ENCODE results near the gene PSMB8.
"Not testable (repeated sequence)": the region's sequence is repeated elsewhere in the genome, so short reads cannot be mapped to it uniquely, and the experiment has no call there.

PSMB8 gene

DNA sequence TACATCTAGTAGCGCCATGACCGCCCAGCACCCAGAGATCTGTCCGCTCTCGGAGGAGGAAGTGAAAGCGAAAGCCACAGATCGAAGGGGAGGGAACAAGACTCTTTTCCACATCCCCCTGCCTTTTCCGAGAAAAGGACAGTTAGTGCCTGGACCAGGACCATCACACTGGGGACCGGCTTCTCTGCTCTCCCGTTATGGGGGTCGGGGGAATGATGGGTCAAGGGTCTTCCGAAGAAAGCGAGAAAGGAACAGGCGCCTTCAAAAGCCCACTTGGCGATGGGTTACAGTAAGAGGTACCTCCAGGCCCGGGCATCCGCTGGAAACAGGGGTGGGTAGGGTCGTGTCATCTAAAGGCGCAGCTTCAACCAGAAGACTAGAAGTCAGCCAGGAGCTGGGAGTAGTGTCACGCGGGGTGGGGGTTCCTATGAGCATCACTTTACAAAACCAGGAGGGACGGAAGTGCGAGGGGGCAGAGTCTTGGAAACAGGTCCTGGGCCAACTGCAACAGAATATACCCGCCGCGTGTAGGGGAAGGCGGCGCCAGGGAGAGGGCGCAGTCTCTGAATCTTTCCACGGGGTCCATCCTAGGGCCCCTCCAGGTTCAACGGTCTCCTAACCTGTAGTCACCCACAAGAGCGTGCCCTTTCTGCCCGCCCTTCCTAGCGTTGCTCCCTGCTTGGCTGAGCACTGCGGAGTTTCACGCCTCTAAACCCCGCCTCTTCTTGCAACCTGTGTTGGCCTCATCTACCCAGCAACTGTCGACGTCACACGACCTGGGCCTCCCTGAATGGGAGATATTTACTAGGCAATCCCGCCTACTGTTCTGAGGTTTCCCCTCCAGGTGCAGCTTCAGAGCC is at the start of gene PSMB8:
Gene PSMB8 (minus strand): TSS at position 69 of the 860 bp plus-strand sequence. CDS start 51 bp downstream, at position 18.
- peak; percentile 96 for DNase-seq (ENCODE audit: low read depth, low spot score)

DNA sequence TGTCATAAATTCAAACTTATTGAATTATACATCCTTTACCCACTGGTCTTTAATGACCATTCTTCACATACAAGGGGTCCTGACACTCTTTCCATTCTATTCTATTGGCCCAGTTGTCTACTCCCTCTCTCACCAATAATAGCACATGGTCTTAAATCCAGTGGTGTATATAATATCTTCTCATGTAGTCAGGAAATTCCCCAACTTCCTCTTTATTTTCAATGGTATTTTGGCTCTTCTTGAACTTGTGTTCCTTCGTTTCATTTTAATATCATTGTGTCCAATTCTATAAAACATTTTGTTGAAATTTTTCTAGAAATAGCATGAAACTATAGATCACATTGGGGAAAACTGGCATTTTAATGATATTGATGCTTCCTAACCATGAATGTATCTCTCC is 47.0 kb upstream of the PSMB8 start:
- no peak for DNase-seq (ENCODE audit: low read depth, low spot score)

DNA sequence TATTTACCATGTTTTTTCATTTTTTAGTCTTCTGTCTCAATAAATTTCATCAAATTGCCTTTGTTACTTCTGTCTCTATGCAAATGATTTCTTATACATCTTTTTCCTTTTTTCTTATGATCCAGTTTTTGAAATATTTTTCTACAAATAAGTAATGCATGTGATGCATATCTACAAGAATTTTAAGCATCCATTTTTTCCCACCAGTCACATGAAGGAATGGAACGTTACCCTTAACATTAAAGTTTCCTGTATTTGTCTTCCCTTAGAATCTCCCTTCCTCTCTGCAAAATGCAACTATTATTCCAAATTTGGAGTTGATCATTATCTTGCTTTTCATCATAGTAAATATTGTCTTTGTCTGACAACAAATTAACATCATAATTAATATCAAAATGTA is 45.7 kb upstream of the PSMB8 start:
- DNase-seq (ENCODE audit: low read depth, low spot score): no peak

DNA sequence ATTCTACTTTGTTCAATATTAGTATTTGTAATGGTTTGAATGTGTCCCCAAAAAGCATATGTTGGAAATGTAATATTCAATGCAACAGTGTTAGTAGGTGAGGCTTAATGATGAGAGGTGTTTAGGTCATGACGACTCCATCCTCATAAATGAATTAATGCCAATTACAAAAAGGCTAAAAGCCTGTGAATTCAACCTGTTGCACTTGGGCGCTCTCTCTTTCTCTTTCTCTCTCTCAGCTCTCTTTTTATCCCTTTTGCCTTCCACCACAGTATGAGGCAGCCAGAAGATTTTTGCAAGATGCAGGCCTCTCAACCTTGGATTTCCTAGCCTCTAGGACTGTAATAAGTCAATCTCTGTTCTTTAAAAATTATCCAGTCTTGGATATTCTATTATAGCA is 44.7 kb upstream of the PSMB8 start:
- DNase-seq (ENCODE audit: low read depth, low spot score): no peak

GRCh38 chr6:32887616-32888015 is 43.8 kb upstream of the PSMB8 start:
- no peak for DNase-seq (ENCODE audit: low read depth, low spot score)

GRCh38 chr6:32886681-32887383 is 43.0 kb upstream of the PSMB8 start:
- DNase-seq (ENCODE audit: low read depth, low spot score): peak; percentile 53

DNA sequence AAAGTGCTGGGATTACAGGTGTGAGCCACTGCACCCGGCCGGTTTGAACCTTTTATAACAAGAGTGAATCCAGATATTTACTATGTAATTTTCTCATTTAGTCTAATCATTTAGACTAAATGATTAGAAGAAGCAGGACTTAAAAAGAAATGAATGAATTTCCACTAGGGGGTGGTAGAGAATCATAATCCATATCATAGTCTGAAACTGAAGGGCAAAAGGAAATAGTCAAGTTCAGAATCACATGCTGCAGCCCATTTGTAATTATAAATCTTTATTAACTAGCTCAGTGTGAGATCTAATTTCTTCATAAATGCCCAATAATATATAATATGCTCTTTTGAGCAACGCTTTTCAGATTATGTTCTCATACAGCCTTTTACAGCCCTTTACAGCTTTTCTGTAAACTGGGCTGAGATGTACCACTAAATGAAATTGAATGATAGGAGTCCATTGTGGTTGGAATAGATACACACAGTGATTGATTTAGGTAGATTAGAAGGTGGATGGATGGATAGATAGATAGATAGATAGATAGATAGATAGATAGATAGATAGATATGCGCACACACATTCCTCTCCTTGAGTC is 41.9 kb upstream of the PSMB8 start:
- DNase-seq (ENCODE audit: low read depth, low spot score): peak; percentile 75

GRCh38 chr6:32883789-32884188 is 39.9 kb upstream of the PSMB8 start:
- peak; percentile 11 for DNase-seq (ENCODE audit: low read depth, low spot score)

GRCh38 chr6:32882879-32883250 is 39.0 kb upstream of the PSMB8 start:
- peak; percentile 48 for DNase-seq (ENCODE audit: low read depth, low spot score)

- DNase-seq (ENCODE audit: low read depth, low spot score): not testable (repeated sequence)
Observed at GRCh38 chr6:32880962-32881361, 37.1 kb upstream of the PSMB8 start.

GRCh38 chr6:32879691-32880090 is 35.8 kb upstream of the PSMB8 start:
- no peak for DNase-seq (ENCODE audit: low read depth, low spot score)

- no peak for DNase-seq (ENCODE audit: low read depth, low spot score)
Observed at GRCh38 chr6:32876603-32877002, 32.8 kb upstream of the PSMB8 start.

- not testable (repeated sequence) for DNase-seq (ENCODE audit: low read depth, low spot score)
Observed at GRCh38 chr6:32873947-32874346, 30.1 kb upstream of the PSMB8 start.

GRCh38 chr6:32868257-32868788 is 24.5 kb upstream of the PSMB8 start:
- DNase-seq (ENCODE audit: low read depth, low spot score): peak; percentile 86

DNA sequence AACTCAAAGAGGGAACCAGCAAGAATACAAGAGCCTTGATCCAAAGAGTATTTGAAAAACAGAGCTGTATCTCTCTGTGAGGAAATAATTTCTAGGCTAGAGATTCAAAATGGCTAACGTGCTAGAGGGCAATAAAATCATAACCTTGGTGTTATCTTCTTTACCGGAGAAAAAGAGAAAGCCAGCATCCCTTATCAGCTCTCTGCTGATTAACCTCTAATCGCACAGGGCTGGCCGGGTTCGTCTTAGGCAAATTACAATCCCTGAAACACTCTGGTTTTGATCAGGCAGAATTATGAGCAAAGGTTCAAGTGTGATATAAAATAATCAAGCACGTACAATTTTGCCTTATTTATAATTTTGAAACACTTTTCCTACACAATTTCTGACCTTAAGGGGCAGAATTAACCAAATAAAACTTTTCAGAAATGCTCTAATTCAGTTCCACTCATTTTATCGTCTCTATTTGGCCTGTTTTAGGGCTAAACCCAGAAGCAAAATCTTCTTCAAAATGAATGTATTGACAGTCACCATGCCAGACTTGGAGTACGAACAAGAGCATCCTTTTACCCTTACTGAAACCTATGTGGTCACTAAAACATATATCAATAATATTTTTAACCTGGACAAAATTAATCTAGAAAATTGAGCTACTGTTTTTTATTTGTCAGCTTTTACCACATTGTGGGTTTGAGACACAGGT is 23.9 kb upstream of the PSMB8 start:
- DNase-seq (ENCODE audit: low read depth, low spot score): no peak

GRCh38 chr6:32867022-32867477 is 23.2 kb upstream of the PSMB8 start:
- no peak for DNase-seq (ENCODE audit: low read depth, low spot score)

- DNase-seq (ENCODE audit: low read depth, low spot score): no peak
Observed at GRCh38 chr6:32865724-32866443, 22.0 kb upstream of the PSMB8 start.

DNA sequence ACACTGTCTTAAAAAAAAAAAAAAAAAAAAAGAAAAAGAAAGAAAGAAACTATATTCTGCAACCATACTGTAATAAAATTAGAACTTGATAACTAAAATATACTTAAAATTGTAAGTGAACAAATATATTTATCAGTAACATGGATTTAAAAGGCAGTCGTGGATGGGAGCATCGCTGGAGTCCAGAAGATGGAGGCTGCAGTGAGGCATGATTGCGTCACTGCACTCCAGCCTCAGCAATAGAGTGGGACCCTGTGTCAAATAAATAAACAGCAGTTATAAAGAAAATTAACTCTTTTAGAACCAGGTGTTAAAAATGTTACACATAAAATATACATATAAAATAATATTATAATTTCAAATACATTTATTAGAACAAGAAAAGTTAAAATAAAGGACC is 18.9 kb upstream of the PSMB8 start:
- DNase-seq (ENCODE audit: low read depth, low spot score): no peak

- DNase-seq (ENCODE audit: low read depth, low spot score): no peak
Observed at GRCh38 chr6:32860674-32861073, 16.8 kb upstream of the PSMB8 start.

DNA sequence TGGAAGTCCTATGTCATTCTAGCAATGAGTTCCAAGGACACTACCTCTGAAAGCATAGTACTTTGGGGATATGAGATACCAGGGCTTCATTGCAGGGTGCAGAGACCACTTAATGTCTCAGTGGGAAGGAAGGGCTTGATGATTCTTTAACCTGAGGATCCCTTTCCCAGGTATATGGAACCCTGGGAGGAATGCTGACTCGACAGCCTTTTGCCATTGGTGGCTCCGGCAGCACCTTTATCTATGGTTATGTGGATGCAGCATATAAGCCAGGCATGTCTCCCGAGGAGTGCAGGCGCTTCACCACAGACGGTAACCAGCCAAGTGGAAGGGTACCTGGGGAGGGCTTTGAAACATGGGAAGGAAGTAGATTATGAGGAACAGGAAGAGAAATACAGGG is 14.3 kb upstream of the PSMB8 start:
- DNase-seq (ENCODE audit: low read depth, low spot score): no peak

Measured in astrocyte of the hippocampus (primary cell).